Glomerular visceral epithelial cell (primary cell): ENCODE measurements around the gene C10orf105.
A peak's percentile ranks its signal among the peaks of the same experiment; 100 is the strongest.

Experiments used
- DNase-seq: peaks from one replicate; pipeline ENCODE4 v3.0.0-alpha.2; 2016; ENCODE audit errors: extremely low spot score

Gene C10orf105

DNA sequence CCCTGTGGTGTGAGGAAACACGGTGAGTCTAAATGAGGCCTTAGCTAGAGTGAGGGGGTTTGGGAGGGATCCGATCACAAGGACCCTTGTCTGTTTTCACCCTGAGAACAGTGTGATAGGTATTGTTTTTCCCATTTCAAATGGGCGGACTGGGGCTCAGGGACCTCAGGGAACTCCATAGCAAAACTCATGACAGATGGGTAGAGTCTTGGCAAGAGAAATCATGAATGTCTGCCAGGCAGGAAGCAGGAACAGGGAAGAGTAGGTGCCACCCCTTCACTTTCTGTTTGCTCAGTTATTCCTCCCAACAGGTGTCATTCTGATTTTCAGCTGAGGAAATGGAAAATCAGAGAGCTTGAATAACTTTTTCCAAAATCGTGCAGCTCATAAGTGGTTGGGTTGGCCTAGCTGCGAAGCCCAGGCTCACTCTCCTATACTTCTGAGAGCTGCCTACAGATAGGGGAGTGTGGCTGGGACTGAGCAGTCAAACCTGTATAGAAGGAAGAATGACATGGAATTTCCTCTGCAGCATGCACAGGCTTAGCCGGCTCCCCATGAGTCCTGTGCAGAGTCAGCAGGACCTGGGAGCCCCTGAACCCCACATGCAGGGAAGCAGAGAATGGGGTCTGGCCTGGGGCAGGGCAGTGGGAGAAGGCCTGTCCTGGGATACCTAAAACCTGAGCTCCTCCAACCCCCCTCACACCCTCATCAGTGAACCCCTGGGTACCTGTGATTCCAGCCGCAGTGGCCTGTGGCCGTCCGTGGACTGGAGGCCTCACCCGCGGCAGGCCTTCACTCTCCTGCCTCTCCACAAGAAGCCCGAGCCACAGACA, 17.6 kb upstream of the C10orf105 start:
- no peak for DNase-seq

DNA sequence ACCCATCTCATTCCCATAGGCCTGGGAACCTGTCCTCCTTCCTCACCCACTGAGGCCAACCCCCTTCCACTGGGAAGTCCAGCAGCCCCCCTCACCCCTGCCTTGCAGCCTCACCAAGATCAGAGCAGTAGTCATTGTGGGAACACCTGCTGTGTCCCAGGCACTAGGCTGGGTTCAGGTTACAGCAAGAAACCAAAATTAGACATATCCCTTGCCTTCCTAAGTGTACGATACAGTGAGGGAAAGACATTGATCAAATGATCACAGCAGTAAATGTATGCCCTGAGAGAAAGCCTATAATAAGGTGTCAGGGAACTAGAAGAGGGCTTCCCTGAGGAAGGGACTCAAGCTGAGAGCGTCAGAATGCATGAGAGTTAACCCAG, 17.0 kb upstream of the C10orf105 start:
- DNase-seq, result no peak

GRCh38 chr10:71735709-71736569, 16.4 kb upstream of the C10orf105 start:
- DNase-seq, result no peak

DNA sequence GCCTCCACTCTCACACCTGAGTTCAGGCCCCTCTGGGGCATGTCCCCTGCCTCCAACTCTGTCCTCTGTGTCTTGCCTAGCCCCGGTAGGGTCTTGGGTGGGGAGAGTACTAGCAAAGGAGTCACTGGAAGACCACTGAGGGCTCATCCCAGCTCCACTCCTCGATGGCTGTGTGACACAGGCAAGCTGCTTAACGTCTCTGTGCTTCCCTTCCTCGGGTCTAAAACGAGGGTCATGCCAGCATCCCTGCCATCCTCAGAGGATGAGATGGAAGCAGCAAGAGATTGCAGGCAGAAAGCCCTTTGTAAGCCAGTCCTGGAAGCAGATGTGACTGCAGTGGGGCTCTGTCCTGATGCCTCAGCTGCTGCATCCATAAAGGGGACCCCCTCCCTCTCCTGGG, 15.2 kb upstream of the C10orf105 start:
- no peak for DNase-seq

DNA sequence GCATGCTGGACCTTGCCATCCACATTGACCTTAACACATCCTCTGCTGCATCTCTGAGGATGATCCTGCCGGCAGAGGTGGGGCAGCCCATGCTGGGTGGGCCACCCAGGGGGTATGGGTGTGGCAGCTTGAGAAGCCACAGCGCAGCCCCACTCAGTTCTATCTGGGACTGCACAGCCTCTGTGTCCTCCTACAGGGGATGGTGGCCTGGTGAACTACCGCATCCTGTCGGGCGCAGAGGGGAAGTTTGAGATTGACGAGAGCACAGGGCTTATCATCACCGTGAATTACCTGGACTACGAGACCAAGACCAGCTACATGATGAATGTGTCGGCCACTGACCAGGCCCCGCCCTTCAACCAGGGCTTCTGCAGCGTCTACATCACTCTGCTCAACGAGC, 12.2 kb upstream of the C10orf105 start:
- DNase-seq, result no peak

GRCh38 chr10:71729161-71729636, 9.6 kb upstream of the C10orf105 start:
- DNase-seq, result peak; percentile 21

DNA sequence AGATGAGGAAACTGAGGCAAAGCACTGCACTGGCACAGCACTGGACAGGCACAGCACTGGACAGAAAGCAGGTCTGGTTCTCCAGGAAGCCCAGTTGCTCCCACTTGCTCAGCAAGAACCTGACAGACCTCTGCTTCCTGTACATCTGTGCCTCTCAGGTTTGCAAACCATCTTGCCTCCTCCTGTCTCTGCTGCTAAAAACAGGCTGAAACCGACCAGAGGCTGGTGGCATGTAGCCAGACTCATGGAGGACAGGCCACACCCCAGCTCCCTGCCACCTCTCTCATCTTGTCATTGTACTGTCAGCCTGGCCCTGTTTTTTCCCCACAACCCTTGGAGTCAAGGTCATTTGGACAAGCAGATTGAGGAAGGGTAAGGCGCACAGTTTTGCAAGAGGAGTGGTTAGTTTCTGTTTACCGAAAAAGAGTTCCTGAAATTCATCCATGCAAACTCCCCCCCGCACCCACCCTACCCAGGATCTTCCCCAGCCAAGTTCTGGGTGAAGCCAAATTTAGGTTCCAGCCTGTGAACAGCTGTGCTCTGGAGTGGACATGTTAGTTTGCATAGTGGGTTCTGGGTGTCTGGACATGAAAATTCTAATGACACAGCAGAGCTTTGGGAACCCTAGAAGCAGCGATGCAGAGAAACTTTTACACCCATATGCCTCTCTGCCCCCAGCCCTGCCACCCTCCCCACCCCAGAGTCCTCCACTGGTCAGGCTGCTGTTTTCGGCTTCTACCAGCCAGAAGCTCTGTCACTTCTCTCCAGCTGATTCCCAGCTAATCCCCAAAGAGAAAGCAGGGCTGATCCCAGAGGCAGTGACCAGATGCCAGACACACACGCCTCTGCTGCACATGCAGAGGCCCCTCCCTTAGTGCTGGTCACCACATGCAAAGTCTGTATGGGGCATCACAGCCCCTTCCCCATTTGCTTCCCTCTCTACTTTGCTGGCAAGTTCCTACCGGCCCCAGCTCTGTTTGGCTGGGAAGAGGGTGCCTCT, 8.5 kb upstream of the C10orf105 start:
- DNase-seq, result no peak

DNA sequence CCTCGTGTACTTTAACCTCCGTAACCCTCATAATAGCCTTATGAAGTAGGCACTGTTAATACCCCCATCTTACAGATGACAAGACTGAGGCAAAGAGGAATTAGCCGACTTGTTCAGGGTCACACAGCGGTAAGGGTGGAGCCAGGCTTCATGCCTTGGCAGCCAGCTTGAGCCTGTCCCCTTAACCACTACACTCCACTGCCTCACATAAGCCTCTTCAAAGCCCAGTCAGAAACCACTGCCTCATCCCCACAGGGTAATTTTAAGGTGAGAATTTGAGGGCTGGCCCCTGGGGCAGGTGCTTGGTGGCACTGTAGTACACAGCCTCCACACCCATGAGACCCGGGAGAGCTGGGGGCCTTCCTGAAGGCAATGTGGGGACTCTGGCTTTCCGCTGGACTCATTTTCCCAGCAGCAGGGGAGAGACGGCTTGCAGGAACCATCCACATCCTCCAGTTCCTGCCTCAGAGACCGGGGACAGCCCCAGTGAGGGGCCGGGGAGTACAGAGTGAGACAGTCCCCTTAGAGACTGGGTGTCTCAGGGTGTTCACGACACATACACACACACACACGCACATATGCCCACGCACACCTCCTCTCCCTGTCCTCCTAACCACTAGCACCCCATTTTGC, 7.6 kb upstream of the C10orf105 start:
- DNase-seq, result no peak

GRCh38 chr10:71726580-71727104, 7.1 kb upstream of the C10orf105 start:
- no peak for DNase-seq

GRCh38 chr10:71725998-71726579, 6.5 kb upstream of the C10orf105 start:
- peak; percentile 9 for DNase-seq

DNA sequence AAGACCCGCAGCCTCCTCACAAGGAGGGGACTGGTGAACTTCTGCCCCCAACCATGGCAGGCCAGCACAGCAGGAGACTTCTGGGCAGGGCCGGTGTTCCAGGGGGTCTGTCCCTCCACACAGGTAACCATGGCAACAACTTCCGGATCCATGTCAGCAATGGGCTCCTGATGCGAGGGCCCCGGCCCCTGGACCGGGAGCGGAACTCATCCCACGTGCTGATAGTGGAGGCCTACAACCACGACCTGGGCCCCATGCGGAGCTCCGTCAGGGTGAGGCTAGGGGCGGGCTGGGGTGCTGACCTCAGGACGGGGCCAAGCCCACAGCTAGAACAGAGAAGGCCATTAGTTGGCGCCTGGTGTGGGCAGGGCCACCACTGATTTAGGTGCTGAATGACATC, 5.7 kb upstream of the C10orf105 start:
- DNase-seq, result no peak

DNA sequence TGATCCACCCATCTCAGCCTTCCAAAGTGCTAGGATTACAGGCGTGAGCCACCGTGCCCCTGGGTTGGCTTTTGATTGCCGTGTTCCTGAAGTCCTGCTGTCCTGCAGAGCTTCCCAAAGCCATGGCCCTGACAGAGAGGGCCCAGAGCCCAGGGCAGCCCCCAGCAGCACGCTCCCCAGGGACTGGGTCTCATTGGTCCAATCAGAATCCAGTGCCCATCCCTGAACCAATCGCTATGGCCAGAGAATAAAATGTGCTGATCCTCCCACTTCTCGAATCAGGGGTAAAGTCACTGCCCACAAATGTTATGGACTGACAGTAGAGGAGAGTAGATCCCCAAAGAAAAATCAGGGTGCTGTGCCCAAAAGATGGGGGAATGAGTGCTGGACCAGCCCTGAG, 5.0 kb upstream of the C10orf105 start:
- no peak for DNase-seq

- DNase-seq, result no peak
Observed at GRCh38 chr10:71723311-71723710, 3.7 kb upstream of the C10orf105 start.

GRCh38 chr10:71722849-71723248, 3.3 kb upstream of the C10orf105 start:
- DNase-seq, result no peak

- DNase-seq, result no peak
Observed at GRCh38 chr10:71721313-71721712, 1.7 kb upstream of the C10orf105 start.

- no peak for DNase-seq
Observed at GRCh38 chr10:71720288-71720687, 710 bp upstream of the C10orf105 start.

DNA sequence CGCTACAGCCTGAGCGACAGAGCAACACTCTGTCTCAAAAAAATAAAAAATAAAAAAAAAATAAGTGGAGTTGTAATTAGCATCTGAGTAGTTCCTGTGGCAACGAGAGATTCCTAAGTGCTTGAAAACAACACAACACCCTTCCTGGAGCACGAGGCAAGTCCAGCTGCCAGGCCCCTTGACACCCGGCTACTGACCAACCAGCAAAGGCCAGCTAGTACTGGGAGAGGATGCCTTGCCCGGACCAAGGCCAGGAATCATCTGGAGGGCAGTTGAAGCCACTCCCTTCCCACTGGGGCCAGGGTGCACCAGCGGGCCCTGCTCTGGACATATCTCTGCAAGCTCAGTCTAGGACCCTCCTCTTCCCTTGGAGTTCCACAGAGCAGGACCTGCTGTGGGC, 536 bp downstream of the C10orf105 start:
- no peak for DNase-seq

GRCh38 chr10:71718165-71718698, 1.3 kb downstream of the C10orf105 start:
- no peak for DNase-seq

DNA sequence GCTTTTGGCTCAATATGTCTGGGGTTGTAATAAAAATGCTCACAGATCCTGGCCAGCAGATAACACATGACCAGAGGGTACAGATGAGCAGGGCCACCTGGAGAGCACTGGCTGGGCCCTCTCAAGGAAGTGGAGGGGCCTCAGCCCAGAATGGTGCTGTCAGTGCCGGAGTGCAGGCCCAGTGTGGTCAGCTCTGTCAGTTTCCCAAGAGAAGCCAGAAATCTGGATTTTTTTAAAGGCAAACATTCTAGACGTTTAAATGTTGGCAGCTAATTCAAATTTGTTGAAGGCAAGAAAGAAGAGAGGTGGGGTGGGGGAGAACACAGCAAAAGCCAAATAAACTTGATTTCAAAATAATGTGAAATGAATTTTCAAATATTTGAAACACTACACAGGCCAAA, 2.0 kb downstream of the C10orf105 start:
- no peak for DNase-seq

- DNase-seq, result no peak
Observed at GRCh38 chr10:71717056-71717455, 2.5 kb downstream of the C10orf105 start.
